Fibroblast of villous mesenchyme (primary cell): Measurements from ENCODE around the gene COMMD6. TPM values are rescaled to one million over a fixed set of nuclear protein-coding genes. Genes with fewer than 3 reads are reported as not detected.
"Not testable (repeated sequence)": the region's sequence is repeated elsewhere in the genome, so short reads cannot be mapped to it uniquely, and the experiment has no call there.

Experiments
- DNase-seq: peaks from one replicate; pipeline ENCODE4 v3.0.0-alpha.2; 2010; ENCODE audit warnings: low read depth
- H3K4me3 ChIP-seq: 2 replicates; pipeline ENCODE4 v1.5.1; 2011; ENCODE audit warnings: low read depth, mild to moderate bottlenecking, low read length
- total RNA-seq: library from RNA; depleted of rRNA; stranded (reverse); fragments of >200 nt; gene quantifications from 2 replicates; pipeline ENCODE4 v1.2.3, GENCODE V29; 2012
- TF ChIP-seq, protein P1 (sequence below): IDR thresholded peaks from 2 replicates; pipeline ENCODE4 v1.5.1; 2012; ENCODE audit warnings: low read depth, mild to moderate bottlenecking, low read length; ENCODE audit not compliant: insufficient read depth

The COMMD6 gene
- total RNA-seq, 1 donor = 77.3 TPM

DNA sequence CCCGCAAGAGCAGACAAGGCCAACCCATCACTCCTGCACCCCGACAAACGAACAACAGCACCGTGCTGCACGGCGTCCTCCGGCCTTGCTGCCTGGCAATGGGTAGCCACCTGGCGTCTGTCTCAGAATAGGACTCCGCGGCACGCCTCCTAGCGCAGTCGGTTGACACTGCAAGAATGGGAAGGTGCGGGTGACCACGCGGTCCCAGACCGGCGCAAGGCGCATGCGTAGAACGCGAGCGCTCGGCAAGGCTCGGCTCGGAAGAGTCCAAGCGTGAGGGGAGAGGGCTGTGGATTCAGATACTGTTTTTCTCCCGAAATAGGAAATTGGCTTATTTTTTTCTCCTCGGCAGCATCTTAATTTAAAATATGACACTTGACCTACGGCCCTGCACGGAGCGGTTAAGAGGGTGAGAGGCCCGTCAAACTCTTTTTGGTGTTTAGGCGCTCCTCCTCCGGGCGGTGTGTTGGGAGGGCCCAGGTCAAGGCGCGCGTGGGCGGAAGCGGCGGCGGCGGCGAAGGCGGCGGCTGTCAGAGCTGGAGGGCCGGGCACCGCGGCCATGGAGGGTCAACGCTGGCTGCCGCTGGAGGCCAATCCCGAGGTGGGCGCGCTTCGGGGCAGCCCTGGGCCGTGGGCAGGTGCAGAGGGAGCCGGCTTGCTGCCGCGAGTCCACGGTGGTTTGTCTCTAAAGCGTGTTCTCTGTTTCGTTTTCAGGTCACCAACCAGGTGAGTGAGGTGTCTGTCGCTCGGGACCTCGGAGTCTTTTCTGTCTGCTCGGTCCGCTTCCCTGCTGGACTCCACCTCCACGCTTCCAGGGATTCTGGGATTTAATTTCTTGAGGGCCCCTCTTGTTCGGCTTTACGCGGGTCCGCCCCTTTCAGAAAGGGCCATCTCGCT lies 11.9 kb upstream of the COMMD6 start, which contains the start of gene UCHL3:
TSS of gene UCHL3 (plus strand) at position 530 of the 897 bp plus-strand sequence. CDS start at position 560, 30 bp downstream.
- DNase-seq = peak; percentile 96
- peak within 1 kb of the TSS; percentile 99 for H3K4me3 ChIP-seq
- TF ChIP-seq, protein P1, sequence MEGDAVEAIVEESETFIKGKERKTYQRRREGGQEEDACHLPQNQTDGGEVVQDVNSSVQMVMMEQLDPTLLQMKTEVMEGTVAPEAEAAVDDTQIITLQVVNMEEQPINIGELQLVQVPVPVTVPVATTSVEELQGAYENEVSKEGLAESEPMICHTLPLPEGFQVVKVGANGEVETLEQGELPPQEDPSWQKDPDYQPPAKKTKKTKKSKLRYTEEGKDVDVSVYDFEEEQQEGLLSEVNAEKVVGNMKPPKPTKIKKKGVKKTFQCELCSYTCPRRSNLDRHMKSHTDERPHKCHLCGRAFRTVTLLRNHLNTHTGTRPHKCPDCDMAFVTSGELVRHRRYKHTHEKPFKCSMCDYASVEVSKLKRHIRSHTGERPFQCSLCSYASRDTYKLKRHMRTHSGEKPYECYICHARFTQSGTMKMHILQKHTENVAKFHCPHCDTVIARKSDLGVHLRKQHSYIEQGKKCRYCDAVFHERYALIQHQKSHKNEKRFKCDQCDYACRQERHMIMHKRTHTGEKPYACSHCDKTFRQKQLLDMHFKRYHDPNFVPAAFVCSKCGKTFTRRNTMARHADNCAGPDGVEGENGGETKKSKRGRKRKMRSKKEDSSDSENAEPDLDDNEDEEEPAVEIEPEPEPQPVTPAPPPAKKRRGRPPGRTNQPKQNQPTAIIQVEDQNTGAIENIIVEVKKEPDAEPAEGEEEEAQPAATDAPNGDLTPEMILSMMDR = peak; percentile 67

DNA sequence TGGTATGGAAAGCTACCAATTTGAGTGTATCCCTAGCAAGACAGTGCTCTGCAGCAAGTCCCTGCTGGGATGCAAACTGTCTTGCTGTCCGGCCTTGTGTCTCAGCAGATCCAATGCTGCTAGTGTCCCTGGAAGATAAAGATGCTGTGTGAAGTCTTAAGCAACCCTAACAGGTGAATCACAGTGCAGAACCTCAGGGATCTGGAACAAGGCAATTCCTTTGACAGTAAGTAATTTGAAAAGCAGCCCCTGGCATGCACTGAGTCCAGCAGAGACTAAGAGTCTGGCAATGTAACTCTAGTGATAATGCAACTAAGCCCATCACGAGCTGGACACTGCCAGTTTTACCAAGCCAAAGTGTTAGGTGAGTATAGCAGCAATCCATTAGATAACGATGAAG lies 10.3 kb upstream of the COMMD6 start:
- TF ChIP-seq, protein P1 = no peak
- no peak for DNase-seq

DNA sequence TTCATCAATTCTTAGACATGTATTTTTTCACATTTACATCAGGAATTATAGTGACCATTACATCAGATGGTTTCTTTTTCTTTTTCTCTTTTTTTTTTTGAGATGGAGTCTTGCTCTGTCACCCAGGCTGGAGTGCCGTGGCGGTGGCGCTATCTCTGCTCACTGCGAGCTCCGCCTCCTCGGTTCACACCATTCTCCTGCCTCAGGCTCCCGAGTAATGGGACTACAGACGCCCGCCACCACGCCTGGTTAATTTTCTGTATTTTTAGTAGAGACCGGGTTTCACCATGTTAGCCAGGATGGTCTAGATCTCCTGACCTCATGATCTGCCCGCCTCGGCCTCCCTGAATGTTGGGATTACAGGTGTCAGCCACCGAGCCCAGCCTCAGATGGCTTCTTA lies 7.7 kb upstream of the COMMD6 start:
- not testable (repeated sequence) for H3K4me3 ChIP-seq, DNase-seq

More for the DNA sequence above, 10.3 kb upstream of the COMMD6 start:
- no peak overlapping the region for H3K4me3 ChIP-seq

DNA sequence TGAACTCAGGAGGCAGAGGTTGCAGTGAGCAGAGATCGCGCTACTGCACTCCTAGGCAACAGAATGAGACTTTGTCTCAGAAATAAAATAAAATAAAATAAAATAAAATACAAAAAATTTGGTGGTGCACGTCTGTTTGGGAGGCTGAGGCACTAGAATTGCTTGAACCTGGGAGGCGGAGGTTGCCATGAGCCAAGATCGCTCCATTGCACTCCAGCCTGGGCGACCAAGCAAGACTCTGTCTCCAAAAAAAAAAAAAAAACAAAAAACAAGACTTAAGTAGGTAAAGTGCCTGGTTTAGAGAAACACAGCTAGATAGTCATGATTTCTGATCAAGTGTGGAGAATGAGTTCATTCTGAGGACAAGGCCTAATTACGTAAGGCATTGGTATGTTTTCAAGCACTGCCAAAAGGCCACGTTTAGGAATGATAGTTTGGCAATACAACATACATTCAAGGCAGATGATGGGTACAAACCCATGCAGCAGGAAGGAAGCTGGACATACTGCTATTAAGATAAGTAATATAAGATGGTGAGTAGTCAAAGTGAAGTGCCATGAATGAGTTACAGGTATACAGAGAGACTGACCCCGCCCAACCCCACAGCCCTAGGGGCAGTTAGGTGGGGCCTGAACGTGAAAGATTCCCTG lies 7.2 kb upstream of the COMMD6 start:
- DNase-seq = peak; percentile 91
- no peak overlapping the region for H3K4me3 ChIP-seq
- TF ChIP-seq, protein P1 = no peak

DNA sequence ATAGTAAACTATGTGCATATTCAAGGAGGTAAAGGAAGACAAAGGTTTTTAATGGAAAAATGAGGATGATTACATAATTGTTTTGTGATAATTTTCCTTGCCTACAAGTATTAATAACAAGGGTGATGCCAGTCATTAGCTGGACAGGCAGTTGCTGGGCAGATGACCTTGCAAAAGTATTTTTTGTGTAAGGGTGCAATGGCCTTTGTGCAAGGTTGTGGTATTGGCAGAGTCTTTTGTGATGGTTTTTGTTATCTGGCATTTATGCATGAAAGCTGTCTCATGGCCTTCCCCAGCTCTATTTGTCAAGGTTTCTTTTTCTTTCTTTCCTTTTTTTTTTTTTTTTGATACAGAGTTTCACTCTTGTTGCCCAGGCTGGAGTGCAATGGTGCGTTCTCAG lies 4.3 kb upstream of the COMMD6 start:
- TF ChIP-seq, protein P1 = no peak
- no peak for DNase-seq
- H3K4me3 ChIP-seq = no peak overlapping the region

DNA sequence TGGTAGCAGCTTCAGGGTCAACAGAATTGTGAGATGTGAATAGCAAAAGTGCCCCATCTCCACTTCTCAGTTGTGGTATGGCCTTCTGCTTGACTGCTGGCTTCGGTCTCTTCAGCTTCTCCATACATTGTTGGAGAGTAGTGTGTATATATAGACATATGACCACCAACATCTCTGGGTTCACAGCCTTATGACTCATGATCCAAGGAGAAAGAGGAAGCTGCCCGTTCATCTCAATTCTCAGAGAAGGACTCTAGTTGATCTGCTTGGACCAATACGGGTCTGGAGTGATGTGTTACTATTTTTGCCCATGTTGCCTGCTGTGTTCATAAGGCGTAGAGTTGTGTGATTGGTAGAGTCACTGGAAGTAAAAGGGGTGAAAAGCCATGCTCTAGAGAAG lies 3.6 kb upstream of the COMMD6 start:
- H3K4me3 ChIP-seq = no peak overlapping the region
- DNase-seq = no peak
- TF ChIP-seq, protein P1 = no peak

DNA sequence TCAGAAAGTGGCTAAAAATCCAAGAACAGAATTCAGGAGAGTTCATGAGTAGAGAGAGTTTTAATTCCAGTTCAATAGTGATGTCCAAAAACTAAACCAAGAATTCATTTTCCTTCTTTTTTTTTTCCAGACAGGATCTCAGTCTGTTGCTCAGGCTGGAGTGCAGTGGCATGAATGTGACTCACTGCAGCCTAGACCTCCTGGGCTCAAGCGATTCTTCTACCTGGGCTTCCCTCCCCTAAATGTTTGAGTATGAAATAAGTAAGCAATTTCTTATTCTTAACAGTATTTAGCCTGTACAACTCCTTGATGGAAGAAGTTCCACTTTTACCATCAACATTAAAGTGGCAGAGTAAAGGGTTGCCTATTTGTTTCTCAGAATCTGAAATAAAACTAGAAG lies 3.8 kb downstream of the COMMD6 start:
- TF ChIP-seq, protein P1 = no peak

More for the DNA sequence above, 3.8 kb downstream of the COMMD6 start:
- DNase-seq = no peak
- H3K4me3 ChIP-seq = no peak overlapping the region
